ENCODE measurements around the gene FDCSP. TPM values are rescaled to one million over a fixed set of nuclear protein-coding genes. Genes with fewer than 3 reads are reported as not detected.

Gene FDCSP
- total and polyA plus RNA-seq, 2 of the 13 experiments (the other 11 are each of a cell fraction or from before 2014, with no cell fraction given), result not detected

DNA sequence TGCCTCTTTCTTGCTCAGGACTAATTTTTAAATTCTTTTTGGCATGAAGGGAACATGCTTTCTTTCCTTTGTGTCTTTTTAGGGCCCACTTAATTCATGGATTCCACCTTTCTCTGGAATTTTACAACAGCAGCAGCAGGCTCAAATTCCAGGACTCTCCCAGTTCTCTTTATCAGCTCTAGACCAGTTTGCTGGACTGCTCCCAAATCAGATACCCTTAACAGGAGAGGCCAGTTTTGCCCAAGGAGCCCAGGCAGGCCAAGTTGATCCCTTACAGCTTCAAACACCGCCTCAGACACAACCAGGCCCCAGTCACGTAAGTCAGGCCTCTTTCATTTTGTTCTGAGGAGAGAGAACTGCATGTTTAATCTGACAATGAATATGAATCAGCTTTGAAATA, 28.1 kb upstream of the FDCSP start (continued):
- TF ChIP-seq, protein P1, sequence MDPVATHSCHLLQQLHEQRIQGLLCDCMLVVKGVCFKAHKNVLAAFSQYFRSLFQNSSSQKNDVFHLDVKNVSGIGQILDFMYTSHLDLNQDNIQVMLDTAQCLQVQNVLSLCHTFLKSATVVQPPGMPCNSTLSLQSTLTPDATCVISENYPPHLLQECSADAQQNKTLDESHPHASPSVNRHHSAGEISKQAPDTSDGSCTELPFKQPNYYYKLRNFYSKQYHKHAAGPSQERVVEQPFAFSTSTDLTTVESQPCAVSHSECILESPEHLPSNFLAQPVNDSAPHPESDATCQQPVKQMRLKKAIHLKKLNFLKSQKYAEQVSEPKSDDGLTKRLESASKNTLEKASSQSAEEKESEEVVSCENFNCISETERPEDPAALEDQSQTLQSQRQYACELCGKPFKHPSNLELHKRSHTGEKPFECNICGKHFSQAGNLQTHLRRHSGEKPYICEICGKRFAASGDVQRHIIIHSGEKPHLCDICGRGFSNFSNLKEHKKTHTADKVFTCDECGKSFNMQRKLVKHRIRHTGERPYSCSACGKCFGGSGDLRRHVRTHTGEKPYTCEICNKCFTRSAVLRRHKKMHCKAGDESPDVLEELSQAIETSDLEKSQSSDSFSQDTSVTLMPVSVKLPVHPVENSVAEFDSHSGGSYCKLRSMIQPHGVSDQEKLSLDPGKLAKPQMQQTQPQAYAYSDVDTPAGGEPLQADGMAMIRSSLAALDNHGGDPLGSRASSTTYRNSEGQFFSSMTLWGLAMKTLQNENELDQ (CRISPR knock-in tag; IDR thresholded peaks at IDR 0.05; ENCODE audit: borderline replicate concordance), result no peak
- TF ChIP-seq CHD4 (IDR thresholded peaks at IDR 0.05; ENCODE audit: borderline replicate concordance, low read length), result no peak
- TF ChIP-seq ZNF556 (CRISPR knock-in tag; IDR thresholded peaks at IDR 0.05; ENCODE audit: borderline replicate concordance), result no peak
- TF ChIP-seq CCAR2 (optimal IDR thresholded peaks at IDR 0.05; ENCODE audit: low read depth, low read length), result no peak
- no peak for TF ChIP-seq ARNTL (CRISPR knock-in tag; IDR thresholded peaks at IDR 0.05)
- TF ChIP-seq ZNF432 (CRISPR knock-in tag; IDR thresholded peaks at IDR 0.05; ENCODE audit: borderline replicate concordance), result no peak
- no peak for TF ChIP-seq ZNF337 (CRISPR knock-in tag; IDR thresholded peaks at IDR 0.05; ENCODE audit: borderline replicate concordance, low read depth)
- TF ChIP-seq, protein P2, sequence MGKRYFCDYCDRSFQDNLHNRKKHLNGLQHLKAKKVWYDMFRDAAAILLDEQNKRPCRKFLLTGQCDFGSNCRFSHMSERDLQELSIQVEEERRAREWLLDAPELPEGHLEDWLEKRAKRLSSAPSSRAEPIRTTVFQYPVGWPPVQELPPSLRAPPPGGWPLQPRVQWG (CRISPR knock-in tag; IDR thresholded peaks at IDR 0.05; ENCODE audit: borderline replicate concordance, low read depth), result no peak
- TF ChIP-seq TARDBP (CRISPR knock-in tag; IDR thresholded peaks at IDR 0.05), result no peak
- TF ChIP-seq PAF1 (CRISPR knock-in tag; IDR thresholded peaks at IDR 0.05), result no peak
- peak; percentile 28; the same call in 1 of the 2 replicates for TF ChIP-seq CREM (IDR thresholded peaks at IDR 0.05)
- no peak for TF ChIP-seq CREM (CRISPR knock-in tag; IDR thresholded peaks at IDR 0.05)
- no peak for TF ChIP-seq ZNF124 (CRISPR knock-in tag; IDR thresholded peaks at IDR 0.05)
- TF ChIP-seq, protein P3, sequence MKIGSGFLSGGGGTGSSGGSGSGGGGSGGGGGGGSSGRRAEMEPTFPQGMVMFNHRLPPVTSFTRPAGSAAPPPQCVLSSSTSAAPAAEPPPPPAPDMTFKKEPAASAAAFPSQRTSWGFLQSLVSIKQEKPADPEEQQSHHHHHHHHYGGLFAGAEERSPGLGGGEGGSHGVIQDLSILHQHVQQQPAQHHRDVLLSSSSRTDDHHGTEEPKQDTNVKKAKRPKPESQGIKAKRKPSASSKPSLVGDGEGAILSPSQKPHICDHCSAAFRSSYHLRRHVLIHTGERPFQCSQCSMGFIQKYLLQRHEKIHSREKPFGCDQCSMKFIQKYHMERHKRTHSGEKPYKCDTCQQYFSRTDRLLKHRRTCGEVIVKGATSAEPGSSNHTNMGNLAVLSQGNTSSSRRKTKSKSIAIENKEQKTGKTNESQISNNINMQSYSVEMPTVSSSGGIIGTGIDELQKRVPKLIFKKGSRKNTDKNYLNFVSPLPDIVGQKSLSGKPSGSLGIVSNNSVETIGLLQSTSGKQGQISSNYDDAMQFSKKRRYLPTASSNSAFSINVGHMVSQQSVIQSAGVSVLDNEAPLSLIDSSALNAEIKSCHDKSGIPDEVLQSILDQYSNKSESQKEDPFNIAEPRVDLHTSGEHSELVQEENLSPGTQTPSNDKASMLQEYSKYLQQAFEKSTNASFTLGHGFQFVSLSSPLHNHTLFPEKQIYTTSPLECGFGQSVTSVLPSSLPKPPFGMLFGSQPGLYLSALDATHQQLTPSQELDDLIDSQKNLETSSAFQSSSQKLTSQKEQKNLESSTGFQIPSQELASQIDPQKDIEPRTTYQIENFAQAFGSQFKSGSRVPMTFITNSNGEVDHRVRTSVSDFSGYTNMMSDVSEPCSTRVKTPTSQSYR (CRISPR knock-in tag; IDR thresholded peaks at IDR 0.05; ENCODE audit: borderline replicate concordance), result no peak
- TF ChIP-seq ZFP62 (CRISPR knock-in tag; IDR thresholded peaks at IDR 0.05), result no peak
- 0 out of 2 replicates have a peak, but pooled peaks have one; percentile 37 for TF ChIP-seq MED13 (CRISPR knock-in tag; IDR thresholded peaks at IDR 0.05)
- TF ChIP-seq ZNF431 (CRISPR knock-in tag; IDR thresholded peaks at IDR 0.05; ENCODE audit: borderline replicate concordance, low read depth), result no peak
- TF ChIP-seq CBX1 (IDR thresholded peaks at IDR 0.05; ENCODE audit: low read depth), result no peak
- TF ChIP-seq, protein P4, sequence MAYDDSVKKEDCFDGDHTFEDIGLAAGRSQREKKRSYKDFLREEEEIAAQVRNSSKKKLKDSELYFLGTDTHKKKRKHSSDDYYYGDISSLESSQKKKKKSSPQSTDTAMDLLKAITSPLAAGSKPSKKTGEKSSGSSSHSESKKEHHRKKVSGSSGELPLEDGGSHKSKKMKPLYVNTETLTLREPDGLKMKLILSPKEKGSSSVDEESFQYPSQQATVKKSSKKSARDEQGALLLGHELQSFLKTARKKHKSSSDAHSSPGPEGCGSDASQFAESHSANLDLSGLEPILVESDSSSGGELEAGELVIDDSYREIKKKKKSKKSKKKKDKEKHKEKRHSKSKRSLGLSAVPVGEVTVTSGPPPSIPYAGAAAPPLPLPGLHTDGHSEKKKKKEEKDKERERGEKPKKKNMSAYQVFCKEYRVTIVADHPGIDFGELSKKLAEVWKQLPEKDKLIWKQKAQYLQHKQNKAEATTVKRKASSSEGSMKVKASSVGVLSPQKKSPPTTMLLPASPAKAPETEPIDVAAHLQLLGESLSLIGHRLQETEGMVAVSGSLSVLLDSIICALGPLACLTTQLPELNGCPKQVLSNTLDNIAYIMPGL (CRISPR knock-in tag; IDR thresholded peaks at IDR 0.05; ENCODE audit: borderline replicate concordance in 1 of 2, low read depth in 1 of 2), result no peak
- TF ChIP-seq ZFP36 (IDR thresholded peaks at IDR 0.05; ENCODE audit: borderline replicate concordance, low read depth, low read length, partially characterized antibody), result no peak
- TF ChIP-seq SP5 (CRISPR knock-in tag; IDR thresholded peaks at IDR 0.05; ENCODE audit: borderline replicate concordance, low read depth), result no peak
- TF ChIP-seq, protein P5, sequence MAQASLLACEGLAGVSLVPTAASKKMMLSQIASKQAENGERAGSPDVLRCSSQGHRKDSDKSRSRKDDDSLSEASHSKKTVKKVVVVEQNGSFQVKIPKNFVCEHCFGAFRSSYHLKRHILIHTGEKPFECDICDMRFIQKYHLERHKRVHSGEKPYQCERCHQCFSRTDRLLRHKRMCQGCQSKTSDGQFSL (CRISPR knock-in tag; IDR thresholded peaks at IDR 0.05), result no peak
- no peak for TF ChIP-seq ZNF572 (CRISPR knock-in tag; IDR thresholded peaks at IDR 0.05)

Measured in HepG2 (cell line).